Measurements from ENCODE around the gene SCARF2. TPM values are rescaled to one million over a fixed set of nuclear protein-coding genes. Genes with fewer than 3 reads are reported as not detected.
"Not testable (repeated sequence)": the region's sequence is repeated elsewhere in the genome, so short reads cannot be mapped to it uniquely, and the experiment has no call there.

The SCARF2 gene, protein sequence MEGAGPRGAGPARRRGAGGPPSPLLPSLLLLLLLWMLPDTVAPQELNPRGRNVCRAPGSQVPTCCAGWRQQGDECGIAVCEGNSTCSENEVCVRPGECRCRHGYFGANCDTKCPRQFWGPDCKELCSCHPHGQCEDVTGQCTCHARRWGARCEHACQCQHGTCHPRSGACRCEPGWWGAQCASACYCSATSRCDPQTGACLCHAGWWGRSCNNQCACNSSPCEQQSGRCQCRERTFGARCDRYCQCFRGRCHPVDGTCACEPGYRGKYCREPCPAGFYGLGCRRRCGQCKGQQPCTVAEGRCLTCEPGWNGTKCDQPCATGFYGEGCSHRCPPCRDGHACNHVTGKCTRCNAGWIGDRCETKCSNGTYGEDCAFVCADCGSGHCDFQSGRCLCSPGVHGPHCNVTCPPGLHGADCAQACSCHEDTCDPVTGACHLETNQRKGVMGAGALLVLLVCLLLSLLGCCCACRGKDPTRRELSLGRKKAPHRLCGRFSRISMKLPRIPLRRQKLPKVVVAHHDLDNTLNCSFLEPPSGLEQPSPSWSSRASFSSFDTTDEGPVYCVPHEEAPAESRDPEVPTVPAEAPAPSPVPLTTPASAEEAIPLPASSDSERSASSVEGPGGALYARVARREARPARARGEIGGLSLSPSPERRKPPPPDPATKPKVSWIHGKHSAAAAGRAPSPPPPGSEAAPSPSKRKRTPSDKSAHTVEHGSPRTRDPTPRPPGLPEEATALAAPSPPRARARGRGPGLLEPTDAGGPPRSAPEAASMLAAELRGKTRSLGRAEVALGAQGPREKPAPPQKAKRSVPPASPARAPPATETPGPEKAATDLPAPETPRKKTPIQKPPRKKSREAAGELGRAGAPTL
- 10 to 100 TPM; 10.1 to 36.7 (median 16.1) TPM for total RNA-seq

DNA sequence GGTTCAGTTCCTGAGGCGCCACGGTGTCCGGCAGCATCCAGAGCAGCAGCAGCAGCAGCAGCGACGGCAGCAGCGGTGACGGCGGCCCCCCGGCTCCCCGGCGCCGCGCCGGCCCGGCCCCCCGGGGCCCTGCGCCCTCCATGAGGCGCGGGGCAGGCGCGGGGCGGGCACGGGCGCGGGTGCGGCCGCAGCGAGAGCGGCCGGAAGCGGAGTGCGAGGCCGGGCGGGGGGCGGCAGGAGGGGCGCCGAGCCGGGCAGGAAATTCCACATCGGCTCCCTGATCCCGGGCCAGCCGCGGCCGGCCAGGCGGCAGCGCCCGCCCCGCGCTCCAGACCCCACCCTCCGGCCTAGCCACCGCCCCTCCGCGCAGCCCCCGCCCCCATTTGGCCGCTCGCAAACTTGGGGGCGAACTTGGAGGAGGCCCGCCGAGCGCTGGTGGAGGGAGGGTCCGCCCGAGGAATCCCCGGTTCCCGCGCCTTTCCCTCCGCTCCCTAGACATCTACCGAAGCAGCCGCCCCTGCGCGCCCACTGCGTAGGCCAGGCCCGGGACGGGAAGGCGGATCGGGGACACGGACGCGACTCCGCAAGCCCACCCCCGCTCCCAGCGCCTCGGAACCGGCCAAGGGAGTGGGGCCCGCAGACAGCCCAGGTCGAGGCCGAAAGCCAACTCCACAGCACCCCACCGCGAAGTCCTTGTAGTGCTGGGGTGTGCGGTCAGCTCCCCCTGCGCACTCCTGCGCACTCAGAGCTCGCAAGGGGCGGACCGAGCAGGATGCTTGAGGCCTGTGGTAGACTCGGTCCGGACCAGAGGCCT is at the start of gene SCARF2:
Gene SCARF2, minus strand, starts transcription at position 213 of the 814 bp plus-strand sequence. Its CDS starts 71 bp downstream, at position 142.
- peak within 1 kb of the TSS; percentile 53 to 68 (median 62) for H3K4me3 ChIP-seq
- H3K9me3 ChIP-seq: no peaks in the 10 kb centered on the region
- peaks cover 0 to 22% (median 12%) of the 10 kb centered on the region in 4 donors for H3K27me3 ChIP-seq
- ATAC-seq (ENCODE audit: low FRiP score in 2 of 2) (peak in 1 of 2 donors; percentile 80), DNase-seq (peak in 1 of 2 donors; percentile 93)
- peak within 1 kb of the TSS; percentile 74 to 92 (median 87) for H3K27ac ChIP-seq
- 4 to 11% methylated on average over 11 to 21 of the region's 95 CpGs for WGBS, 2 donors
- H3K36me3 ChIP-seq: peaks cover 0 to 11% (median 4%) of the 10 kb centered on the region in 4 donors
- peaks cover 30 to 47% (median 34%) of the 10 kb centered on the region in 4 donors for H3K4me1 ChIP-seq
- TF ChIP-seq EP300 (IDR thresholded peaks at IDR 0.05) (no peak), POLR2A (IDR thresholded peaks at IDR 0.05) (peak in 1 of 4 donors; percentile 28)

DNA sequence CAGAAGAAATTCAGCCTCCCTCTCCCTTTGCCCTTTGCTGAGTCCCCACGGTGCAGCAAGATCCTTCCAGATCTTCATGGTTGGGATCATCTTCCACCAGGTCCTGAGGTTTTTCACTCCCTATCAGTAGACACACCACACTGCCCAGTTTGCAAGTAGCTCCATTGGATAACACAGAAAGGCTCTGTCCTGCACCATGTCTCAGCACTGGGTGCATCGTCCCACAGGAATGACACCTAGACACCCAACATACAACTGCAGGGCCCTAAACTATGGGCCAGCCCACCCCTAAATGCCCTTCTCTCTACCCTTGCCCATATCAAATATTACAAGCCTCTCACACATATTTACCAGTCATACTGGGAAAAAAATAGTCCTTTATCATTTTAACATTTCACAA is 48.6 kb upstream of the SCARF2 start:
- Histone ChIP-seq H3K9me3 (no peaks in the 10 kb centered on the region), H3K36me3 (peaks cover 0 to 9% (median 2%) of the 10 kb centered on the region in 4 donors), H3K27ac (no peak overlapping the region), H3K4me1 (peaks cover 0 to 3% (median 0%) of the 10 kb centered on the region in 4 donors), H3K4me3 (no peak overlapping the region), H3K27me3 (no peaks in the 10 kb centered on the region)
- 86 to 87% methylated on average over 2 of the region's 2 CpGs for WGBS, 2 donors
- DNase-seq: no peak
- TF ChIP-seq, protein P1, sequence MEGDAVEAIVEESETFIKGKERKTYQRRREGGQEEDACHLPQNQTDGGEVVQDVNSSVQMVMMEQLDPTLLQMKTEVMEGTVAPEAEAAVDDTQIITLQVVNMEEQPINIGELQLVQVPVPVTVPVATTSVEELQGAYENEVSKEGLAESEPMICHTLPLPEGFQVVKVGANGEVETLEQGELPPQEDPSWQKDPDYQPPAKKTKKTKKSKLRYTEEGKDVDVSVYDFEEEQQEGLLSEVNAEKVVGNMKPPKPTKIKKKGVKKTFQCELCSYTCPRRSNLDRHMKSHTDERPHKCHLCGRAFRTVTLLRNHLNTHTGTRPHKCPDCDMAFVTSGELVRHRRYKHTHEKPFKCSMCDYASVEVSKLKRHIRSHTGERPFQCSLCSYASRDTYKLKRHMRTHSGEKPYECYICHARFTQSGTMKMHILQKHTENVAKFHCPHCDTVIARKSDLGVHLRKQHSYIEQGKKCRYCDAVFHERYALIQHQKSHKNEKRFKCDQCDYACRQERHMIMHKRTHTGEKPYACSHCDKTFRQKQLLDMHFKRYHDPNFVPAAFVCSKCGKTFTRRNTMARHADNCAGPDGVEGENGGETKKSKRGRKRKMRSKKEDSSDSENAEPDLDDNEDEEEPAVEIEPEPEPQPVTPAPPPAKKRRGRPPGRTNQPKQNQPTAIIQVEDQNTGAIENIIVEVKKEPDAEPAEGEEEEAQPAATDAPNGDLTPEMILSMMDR (IDR thresholded peaks at IDR 0.05): no peak
- TF ChIP-seq POLR2AphosphoS5 (IDR thresholded peaks at IDR 0.05) (no peak), POLR2A (IDR thresholded peaks at IDR 0.05) (no peak), EP300 (IDR thresholded peaks at IDR 0.05) (no peak)
- no peak for ATAC-seq (ENCODE audit: low FRiP score in 2 of 2)

DNA sequence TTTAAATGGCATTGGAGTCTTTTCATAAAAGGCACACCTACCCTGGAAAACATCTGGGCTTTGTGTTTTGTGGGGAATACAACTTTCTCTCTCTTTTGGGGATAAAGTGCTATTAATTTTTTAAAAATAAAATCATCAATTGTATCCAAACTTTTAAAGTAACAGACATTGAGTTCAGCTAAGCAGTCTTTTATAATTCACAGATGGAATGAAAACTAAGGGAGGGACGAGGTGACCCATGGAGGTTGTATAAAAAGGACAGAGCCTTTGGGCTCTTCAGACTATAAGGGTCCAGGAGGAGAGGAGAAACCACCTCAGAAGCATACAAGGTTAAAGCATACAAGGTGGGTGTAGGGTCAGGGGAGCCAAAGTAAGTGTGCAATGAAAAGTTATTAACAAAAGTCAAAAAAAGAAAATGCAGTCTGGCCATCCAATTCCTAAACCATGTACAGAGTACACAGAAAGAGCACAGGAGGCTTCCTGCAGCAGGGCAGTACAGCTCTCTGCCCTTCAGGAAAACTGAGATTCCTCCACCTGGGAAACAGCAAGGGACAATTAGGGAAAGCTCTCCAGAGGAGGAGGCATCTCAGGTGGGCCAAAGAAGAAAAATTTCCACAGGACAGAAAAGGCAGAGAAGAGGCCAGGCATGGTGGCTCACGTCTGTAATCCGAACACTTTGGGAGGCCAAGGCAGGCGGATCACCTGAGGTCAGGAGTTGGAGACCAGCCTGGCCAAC is 47.5 kb upstream of the SCARF2 start:
- DNase-seq (no peak), ATAC-seq (ENCODE audit: low FRiP score in 2 of 2) (no peak)
- Histone ChIP-seq H3K9me3 (no peaks in the 10 kb centered on the region), H3K36me3 (peaks cover 0 to 9% (median 2%) of the 10 kb centered on the region in 4 donors), H3K4me1 (peaks cover 0 to 3% (median 0%) of the 10 kb centered on the region in 4 donors), H3K27ac (no peak overlapping the region), H3K4me3 (no peak overlapping the region), H3K27me3 (no peaks in the 10 kb centered on the region)
- TF ChIP-seq POLR2A (IDR thresholded peaks at IDR 0.05) (no peak), EP300 (IDR thresholded peaks at IDR 0.05) (no peak), POLR2AphosphoS5 (IDR thresholded peaks at IDR 0.05) (no peak)
- TF ChIP-seq, protein P1 (IDR thresholded peaks at IDR 0.05): no peak
- WGBS, 2 donors: 85 to 98% methylated on average over 4 of the region's 4 CpGs

DNA sequence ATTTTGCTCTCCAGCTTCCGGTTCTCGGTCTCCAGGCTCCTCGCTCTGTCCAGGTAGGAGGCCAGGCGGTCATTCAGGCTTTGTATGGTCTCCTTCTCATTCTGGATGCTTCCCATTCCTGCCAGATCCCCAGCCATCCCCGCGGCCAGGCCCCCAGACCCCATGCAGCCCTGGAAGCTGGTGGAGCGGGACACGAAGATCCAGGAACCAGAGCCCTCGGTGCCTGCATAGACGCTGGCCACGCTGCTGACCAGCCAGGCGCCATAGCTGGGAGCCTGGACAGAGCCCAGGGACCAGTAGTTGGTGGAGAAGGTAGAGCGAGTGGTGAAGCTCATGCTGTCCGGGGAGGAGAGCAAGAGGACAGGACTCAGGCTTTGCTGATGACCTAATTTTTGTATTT is 46.1 kb upstream of the SCARF2 start:
- WGBS, 2 donors: 92 to 94% methylated on average over 5 to 14 of the region's 14 CpGs
- ATAC-seq (ENCODE audit: low FRiP score in 2 of 2): no peak
- no peaks in the 10 kb centered on the region for H3K9me3 ChIP-seq

DNA sequence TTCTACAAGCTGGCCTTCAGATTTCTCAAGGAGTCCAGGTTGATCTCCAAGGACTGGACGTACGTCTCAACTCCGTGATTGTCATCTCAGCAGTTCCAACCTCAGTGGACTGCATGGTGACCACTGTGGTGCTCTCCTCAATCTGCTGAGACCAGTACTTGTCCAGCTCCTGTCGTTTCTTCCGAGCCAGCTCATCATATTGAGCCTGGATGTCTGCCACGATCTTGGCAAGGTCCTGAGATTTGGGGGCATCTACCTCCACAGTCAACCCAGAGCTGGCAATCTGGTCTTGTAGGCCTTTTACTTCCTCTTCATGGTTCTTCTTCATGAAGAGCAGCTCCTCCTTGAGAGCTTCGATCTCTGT is 45.5 kb upstream of the SCARF2 start:
- H3K27me3 ChIP-seq; H3K4me1 ChIP-seq; DNase-seq; H3K4me3 ChIP-seq; H3K27ac ChIP-seq; H3K36me3 ChIP-seq; ATAC-seq (ENCODE audit: low FRiP score in 2 of 2); H3K9me3 ChIP-seq: not testable (repeated sequence)
- WGBS, 2 donors: 98 to 99% methylated on average over 7 of the region's 7 CpGs

More for the DNA sequence above, 46.1 kb upstream of the SCARF2 start:
- no peak overlapping the region for H3K27ac ChIP-seq
- H3K36me3 ChIP-seq: peaks cover 0 to 7% (median 2%) of the 10 kb centered on the region in 4 donors
- TF ChIP-seq, protein P1 (IDR thresholded peaks at IDR 0.05): no peak
- TF ChIP-seq POLR2AphosphoS5 (IDR thresholded peaks at IDR 0.05): no peak
- no peak for TF ChIP-seq POLR2A (IDR thresholded peaks at IDR 0.05)
- no peak for TF ChIP-seq EP300 (IDR thresholded peaks at IDR 0.05)
- peaks cover 0 to 3% (median 0%) of the 10 kb centered on the region in 4 donors for H3K4me1 ChIP-seq
- no peak overlapping the region for H3K4me3 ChIP-seq
- H3K27me3 ChIP-seq: no peaks in the 10 kb centered on the region
- peak in 1 of 2 donors; percentile 67 for DNase-seq
